HG02678 (cell line): ENCODE results near the gene MMP26.
A peak's percentile ranks its signal among the peaks of the same experiment; 100 is the strongest.

ENCODE experiments used
- ATAC-seq: cut with Tn5 transposase; IDR thresholded peaks from one replicate; pipeline ENCODE4 v1.9.1; 2021; ENCODE audit warnings: mild to moderate bottlenecking, moderate library complexity; ENCODE audit not compliant: unreplicated experiment

The MMP26 gene

GRCh38 chr11:4704054-4704789 lies at the start of gene MMP26:
MMP26 (plus strand) TSS chr11:4704784.
- peak; percentile 49 for ATAC-seq

GRCh38 chr11:4658629-4659445 lies 45.7 kb upstream of the MMP26 start:
- ATAC-seq: no peak

GRCh38 chr11:4662876-4663275 lies 41.7 kb upstream of the MMP26 start:
- ATAC-seq: no peak

- ATAC-seq: no peak
Measured at GRCh38 chr11:4664183-4664582, 40.4 kb upstream of the MMP26 start.

GRCh38 chr11:4664786-4665185 lies 39.8 kb upstream of the MMP26 start:
- no peak for ATAC-seq

- ATAC-seq: no peak
Measured at GRCh38 chr11:4665424-4665823, 39.2 kb upstream of the MMP26 start.

GRCh38 chr11:4671741-4672140 lies 32.8 kb upstream of the MMP26 start:
- ATAC-seq: no peak

GRCh38 chr11:4672470-4672869 lies 32.1 kb upstream of the MMP26 start:
- ATAC-seq: no peak

GRCh38 chr11:4673781-4674180 lies 30.8 kb upstream of the MMP26 start:
- ATAC-seq: no peak

GRCh38 chr11:4677948-4678347 lies 26.6 kb upstream of the MMP26 start:
- ATAC-seq: no peak

GRCh38 chr11:4680341-4680740 lies 24.2 kb upstream of the MMP26 start:
- no peak for ATAC-seq

- no peak for ATAC-seq
Measured at GRCh38 chr11:4682623-4683419, 21.8 kb upstream of the MMP26 start.

GRCh38 chr11:4684631-4685285 lies 19.8 kb upstream of the MMP26 start:
- ATAC-seq: no peak

- ATAC-seq: no peak
Measured at GRCh38 chr11:4695442-4695841, 9.1 kb upstream of the MMP26 start.

GRCh38 chr11:4697585-4697984 lies 7.0 kb upstream of the MMP26 start, which contains the start of gene OR51E2:
OR51E2 (minus strand) TSS chr11:4697853; CDS start chr11:4682711, 15,142 bp downstream.
- ATAC-seq: no peak

- peak; percentile 91 for ATAC-seq
Measured at GRCh38 chr11:4699697-4700435, 4.7 kb upstream of the MMP26 start.

- ATAC-seq: no peak
Measured at GRCh38 chr11:4700436-4700820, 4.2 kb upstream of the MMP26 start.

- ATAC-seq: no peak
Measured at GRCh38 chr11:4704790-4705334, 278 bp downstream of the MMP26 start.

- no peak for ATAC-seq
Measured at GRCh38 chr11:4713241-4713640, 8.7 kb downstream of the MMP26 start.

- no peak for ATAC-seq
Measured at GRCh38 chr11:4714300-4714699, 9.7 kb downstream of the MMP26 start.
